OCI-LY7 (cell line): Measurements from ENCODE around the gene LCMT2.

ENCODE experiments used
- CTCF ChIP-seq: fragments of 200-600 bp; sonication (generic); conservative IDR thresholded peaks from 2 replicates; pipeline ENCODE4 v1.5.1; 2014; ENCODE audit warnings: mild to moderate bottlenecking, antibody characterized with exemption, low read length, moderate library complexity, mixed read lengths
- EZH2phosphoT487 ChIP-seq: fragments of 200-600 bp; sonication (generic); IDR thresholded peaks from 2 replicates; pipeline ENCODE4 v1.6.1; 2018; ENCODE audit warnings: low read depth, borderline replicate concordance, mild to moderate bottlenecking, mixed run types, antibody characterized with exemption, low read length, moderate library complexity, mixed read lengths

- no peak for TF ChIP-seq CTCF
- TF ChIP-seq EZH2phosphoT487: no peak
These were observed 36.9 kb downstream of the LCMT2 start for GRCh38 chr15:43293432-43293831.
